Heart left ventricle (tissue), 16 donors: Measurements from ENCODE around the gene DDAH2. TPM values are rescaled to one million over a fixed set of nuclear protein-coding genes. Genes with fewer than 3 reads are reported as not detected.

Experiments
- ATAC-seq, 4 donors: fragments of 200-7000 bp; cut with Tn5 transposase; one replicate each; pipeline ENCODE4 v1.9.1; 2020 to 2022; ENCODE audit warnings: moderate library complexity in 4 of 4, mild to moderate bottlenecking in 3 of 4, moderate number of reproducible peaks in 1 of 4
- DNase-seq, 5 donors: peaks; one replicate each; pipeline ENCODE4 v3.0.0-alpha.2; 2020
- H3K27ac ChIP-seq, 12 donors: fragments of 200-600 bp; sonication (generic) in 4 of 12; one replicate each; pipeline versions ENCODE4 v1.5.0 to v1.8.0; 2016 to 2022; ENCODE audit warnings: mild to moderate bottlenecking in 2 of 12
- H3K27me3 ChIP-seq, 9 donors: fragments of 200-600 bp; sonication (generic) in 2 of 9; one replicate each; pipeline versions ENCODE4 v1.5.1 to v1.8.0; 2016 to 2022; ENCODE audit warnings: mild to moderate bottlenecking in 3 of 9
- H3K36me3 ChIP-seq, 9 donors: fragments of 200-600 bp; sonication (generic) in 2 of 9; one replicate each; pipeline versions ENCODE4 v1.5.0 to v1.8.0; 2018 to 2022; ENCODE audit warnings: mild to moderate bottlenecking in 2 of 9
- H3K4me1 ChIP-seq, 12 donors: fragments of 200-600 bp; sonication (generic) in 4 of 12; one replicate each; pipeline versions ENCODE4 v1.5.0 to v1.8.0; 2016 to 2022; ENCODE audit warnings: mild to moderate bottlenecking in 3 of 12
- H3K4me3 ChIP-seq, 12 donors: fragments of 200-600 bp; sonication (generic) in 4 of 12; one replicate each; pipeline versions ENCODE4 v1.5.0 to v1.8.0; 2017 to 2022; ENCODE audit warnings: mild to moderate bottlenecking in 9 of 12, moderate library complexity in 4 of 12
- H3K9me3 ChIP-seq, 12 donors: fragments of 200-600 bp; sonication (generic) in 4 of 12; one replicate each; pipeline versions ENCODE4 v1.5.0 to v1.8.0; 2016 to 2022; ENCODE audit warnings: mild to moderate bottlenecking in 1 of 12
- POLR2A ChIP-seq, 2 donors: fragments of 450-650 bp; IDR thresholded peaks; one replicate each; pipeline ENCODE4 v1.6.1; 2017; ENCODE audit warnings: antibody characterized with exemption in 2 of 2, mild to moderate bottlenecking in 2 of 2, moderate library complexity in 2 of 2
- WGBS, 4 donors: extraction: QIAGEN DNeasy Blood & Tissue Kit in 2 of 4; methylation state at CpG; one replicate each; pipeline versions ENCODE4 v1.1.5 to v1.1.7; 2013 to 2018; 5-methylcytosine and 5-hydroxymethylcytosine counted together
- intact Hi-C, 10 donors: fragments of 100-400 bp; cut with DNase I; formaldehyde crosslinking; loops; one replicate each; pipeline versions ENCODE4 v1.11.1 to v1.14.2; 2022
- polyA plus RNA-seq, 2 donors: library from polyadenylated mRNA; stranded (reverse); fragments of 200-250 nt; gene quantifications; one replicate each; pipeline ENCODE4 v1.2.3, GENCODE V29; 2013
- total RNA-seq, 9 donors: library from RNA; depleted of rRNA in 2 of 9; stranded (reverse); fragments of >200 nt in 2 of 9; fragmentation: NEBNext Ultra II Directional in 3 of 9; extraction: Animal tissue kit (Norgen Biotek cat#: 25700) in 3 of 9; gene quantifications; one replicate each; pipeline versions ENCODE4 v1.1.0 to v1.2.4, GENCODE V29; 2016 to 2023
- TF ChIP-seq, protein P1 (sequence below), 12 donors: fragments of 200-600 bp; sonication (generic) in 4 of 12; IDR thresholded peaks; one replicate each; pipeline versions ENCODE4 v1.5.0 to v1.8.0; 2018 to 2022; ENCODE audit warnings: antibody characterized with exemption in 12 of 12, mild to moderate bottlenecking in 5 of 12
- donor health status: ischemic (EF 13 %, LVEDD 7.1; RV severe dilation, severe dysfunction).
- donor health status: healthy with polysubstance abuse.
- donor health status: DM: no; HTN: yes; CAD: no.
- donor health status: DM: no; HTN: no; CAD: no.
- donor health status: ischemic (EF 25% LVEDD 6.9; RV normal size, moderate dysfunction).
- donor health status: ischemic (EF 25% LVEDD 5.7; RV mildly dilated, moderate dysfunction).
- donor health status: healthy.
- donor health status: DM: yes; HTN: yes; CAD: no.
- donor health status: ischemic (EF 35%, LVEDD 5.7; RV mildly dilated, moderate dysfunction).
- donor health status: nonischemic (EF 11% LVEDD 7.7; RV severe dilation, severe dysfunction).
- donor health status: DM: yes; HTN: yes; CAD: no.
- donor health status: PGD.
- donor health status: ischemic (EF 29% LVEDD 5.4; RV normal size, mild dysfunction).
- donor health status: nonischemic (EF 23%, LVEDD 6.1; RV moderate dilation, normal function).

The DDAH2 gene
- total and polyA plus RNA-seq, 11 donors: 42.3 to 80.5 (median 56.8) TPM

DNA sequence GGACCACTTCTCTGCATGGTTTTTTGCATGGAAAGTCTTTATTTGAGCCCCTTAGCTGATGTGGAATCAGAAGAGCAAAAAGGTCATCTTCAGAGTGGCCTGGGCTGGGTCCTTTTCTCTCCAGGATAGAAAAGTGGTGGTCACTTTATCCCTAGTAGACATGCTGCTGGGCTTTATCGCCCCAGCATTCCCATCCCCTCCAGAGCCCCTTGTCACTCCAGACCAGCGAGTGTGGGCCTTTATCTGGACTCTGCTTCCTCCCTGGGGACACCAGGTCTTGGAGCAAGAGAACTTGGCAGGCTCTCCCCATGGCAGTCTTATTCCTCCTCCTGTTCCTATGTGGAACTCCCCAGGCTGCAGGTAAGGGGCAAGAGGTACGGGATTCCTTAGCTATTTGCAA is 22.5 kb downstream of the DDAH2 start, which contains the start of gene LY6G6F:
Gene LY6G6F, plus strand, starts transcription at position 268 of the 400 bp plus-strand sequence. Its CDS starts 41 bp downstream, at position 309.
- DNase-seq (peak in 1 of 5 donors; percentile 15), ATAC-seq (no peak)
- intact Hi-C loops: no loop called here
- 8 to 31% (median 22%) methylated on average over 3 of the region's 3 CpGs for WGBS, 4 donors
- Histone ChIP-seq H3K36me3 (no peaks in the 10 kb centered on the region), H3K27ac (no peak within 1 kb of the TSS), H3K4me3 (no peak within 1 kb of the TSS), H3K4me1 (peaks cover 3 to 24% (median 11%) of the 10 kb centered on the region in 12 donors), H3K9me3 (no peaks in the 10 kb centered on the region), H3K27me3 (no peaks in the 10 kb centered on the region)
- TF ChIP-seq, protein P1, sequence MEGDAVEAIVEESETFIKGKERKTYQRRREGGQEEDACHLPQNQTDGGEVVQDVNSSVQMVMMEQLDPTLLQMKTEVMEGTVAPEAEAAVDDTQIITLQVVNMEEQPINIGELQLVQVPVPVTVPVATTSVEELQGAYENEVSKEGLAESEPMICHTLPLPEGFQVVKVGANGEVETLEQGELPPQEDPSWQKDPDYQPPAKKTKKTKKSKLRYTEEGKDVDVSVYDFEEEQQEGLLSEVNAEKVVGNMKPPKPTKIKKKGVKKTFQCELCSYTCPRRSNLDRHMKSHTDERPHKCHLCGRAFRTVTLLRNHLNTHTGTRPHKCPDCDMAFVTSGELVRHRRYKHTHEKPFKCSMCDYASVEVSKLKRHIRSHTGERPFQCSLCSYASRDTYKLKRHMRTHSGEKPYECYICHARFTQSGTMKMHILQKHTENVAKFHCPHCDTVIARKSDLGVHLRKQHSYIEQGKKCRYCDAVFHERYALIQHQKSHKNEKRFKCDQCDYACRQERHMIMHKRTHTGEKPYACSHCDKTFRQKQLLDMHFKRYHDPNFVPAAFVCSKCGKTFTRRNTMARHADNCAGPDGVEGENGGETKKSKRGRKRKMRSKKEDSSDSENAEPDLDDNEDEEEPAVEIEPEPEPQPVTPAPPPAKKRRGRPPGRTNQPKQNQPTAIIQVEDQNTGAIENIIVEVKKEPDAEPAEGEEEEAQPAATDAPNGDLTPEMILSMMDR (IDR thresholded peaks at IDR 0.05): no peak

DNA sequence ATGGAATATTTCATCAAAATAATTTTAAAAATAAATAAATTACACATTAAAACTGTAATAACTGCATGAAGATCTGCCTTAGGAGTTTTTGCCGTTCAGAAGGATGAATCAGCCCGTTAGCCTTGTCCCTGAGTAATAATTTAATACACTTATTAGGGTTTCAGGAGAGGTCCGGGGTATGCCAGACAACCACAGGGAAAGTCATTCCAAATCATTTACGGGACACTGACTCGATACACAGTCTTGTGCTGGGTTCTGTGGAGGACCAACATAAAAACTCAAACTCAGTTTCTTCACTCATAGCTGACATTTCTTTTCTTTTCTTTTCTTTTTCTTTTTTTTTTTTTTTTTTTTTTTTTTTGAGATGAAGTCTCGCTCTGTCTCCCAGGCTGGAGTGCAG is 23.2 kb downstream of the DDAH2 start:
- no peak for ATAC-seq
- no peak for TF ChIP-seq POLR2A (IDR thresholded peaks at IDR 0.05)
- TF ChIP-seq, protein P1 (IDR thresholded peaks at IDR 0.05): no peak
- WGBS, 4 donors: 90 to 94% (median 93%) methylated on average over 6 of the region's 6 CpGs
- peak in 1 of 5 donors; percentile 3 for DNase-seq
- H3K36me3 ChIP-seq: peaks cover 0 to 6% (median 2%) of the 10 kb centered on the region in 9 donors
- peaks cover 3 to 25% (median 18%) of the 10 kb centered on the region in 12 donors for H3K4me1 ChIP-seq
- intact Hi-C loops: no loop called here
- no peak overlapping the region for H3K4me3 ChIP-seq
- no peaks in the 10 kb centered on the region for H3K9me3 ChIP-seq
- H3K27ac ChIP-seq: no peak overlapping the region
- no peaks in the 10 kb centered on the region for H3K27me3 ChIP-seq

DNA sequence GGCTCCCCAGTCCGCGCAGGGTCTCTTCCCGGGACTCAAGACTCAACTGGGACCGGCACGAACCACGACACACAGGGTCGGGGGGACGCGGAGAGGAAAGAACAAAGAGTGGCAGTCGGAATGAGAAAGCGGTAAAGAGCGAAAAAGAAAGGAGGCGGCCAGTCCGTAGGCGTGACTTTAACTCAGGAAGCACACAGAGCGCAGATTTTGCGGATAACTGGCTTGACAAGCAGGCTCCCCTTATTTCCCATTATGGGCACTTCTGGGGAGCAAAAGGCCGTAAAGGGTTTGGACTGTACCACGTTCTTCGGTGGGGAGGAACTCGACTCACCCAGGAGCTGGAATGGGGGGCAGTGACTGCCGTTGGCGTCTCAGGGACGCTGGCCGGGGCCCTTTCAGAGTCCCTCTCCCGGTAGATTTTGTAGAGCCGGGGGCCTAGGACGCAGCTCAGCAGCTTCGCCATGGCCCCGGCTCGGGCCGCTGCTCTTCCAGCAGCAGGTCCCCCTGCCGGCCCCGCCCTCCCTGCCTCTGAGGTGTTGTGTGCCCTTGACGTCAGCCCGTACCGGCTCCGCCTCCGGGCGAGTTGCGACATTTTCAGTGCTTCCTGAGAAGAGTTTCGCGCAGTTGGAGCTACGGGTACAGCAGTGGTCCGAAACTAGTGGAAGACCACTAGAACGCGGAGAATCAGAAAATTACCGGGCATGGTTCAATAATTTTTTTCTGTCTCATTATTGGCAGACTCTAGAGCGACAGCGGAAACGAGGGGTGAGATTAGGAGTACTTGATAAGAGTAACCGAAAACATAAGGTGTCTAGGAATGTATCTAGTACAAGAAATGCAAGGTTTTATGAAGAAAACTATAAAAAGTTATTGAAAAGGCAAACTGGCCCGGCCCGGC is 26.0 kb downstream of the DDAH2 start, which contains the start of gene ABHD16A:
Gene ABHD16A, minus strand, starts transcription at position 506 of the 898 bp plus-strand sequence. Its CDS starts 43 bp downstream, at position 463.
- Histone ChIP-seq H3K4me1 (peaks cover 3 to 30% (median 21%) of the 10 kb centered on the region in 12 donors), H3K27ac (peak within 1 kb of the TSS; percentile 90 to 100 (median 98)), H3K36me3 (peaks cover 0 to 32% (median 25%) of the 10 kb centered on the region in 9 donors), H3K9me3 (no peaks in the 10 kb centered on the region), H3K27me3 (no peaks in the 10 kb centered on the region), H3K4me3 (peak within 1 kb of the TSS; percentile 58 to 99 (median 78))
- TF ChIP-seq, protein P1 (IDR thresholded peaks at IDR 0.05): peak in 2 of 12 donors; percentile 14 to 20
- peak; percentile 88 to 98 for TF ChIP-seq POLR2A (IDR thresholded peaks at IDR 0.05)
- ATAC-seq (peak; percentile 96 to 99 (median 98)), DNase-seq (peak; percentile 99 to 100 (median 99))
- intact Hi-C loops: loop anchor here in 4 of 10 donors (2.0 to 5.0 kb wide), 3 partner anchors 26 to 129 kb away; partner anchors contain the start of genes DDAH2 (in 2 of the 4) and CLIC1 (in 1 of the 4)
- 1 to 2% (median 1%) methylated on average over 38 to 54 of the region's 54 CpGs for WGBS, 4 donors

DNA sequence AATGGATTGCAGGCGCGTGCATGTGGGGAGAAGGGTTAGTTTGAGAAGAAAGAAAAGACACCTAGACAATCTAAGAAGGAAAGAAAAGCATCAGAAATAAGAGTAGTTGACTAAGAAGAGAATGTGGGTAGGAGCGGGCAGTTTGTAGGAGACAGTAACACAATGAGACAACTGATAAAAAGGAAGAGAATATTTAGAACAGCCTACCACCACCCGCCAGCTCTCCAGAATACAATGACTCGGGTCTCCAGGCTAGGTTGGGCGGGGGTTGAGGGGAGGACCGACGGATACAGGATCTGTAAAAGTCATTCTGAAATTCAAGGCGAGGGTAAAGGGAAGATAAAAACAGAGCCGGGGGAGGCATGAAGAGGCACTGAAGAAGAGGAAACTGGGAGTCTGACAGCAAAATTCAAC is 26.7 kb downstream of the DDAH2 start:
- intact Hi-C loops: loop anchor here in 4 of 10 donors (2.0 to 5.0 kb wide), 3 partner anchors 26 to 130 kb away; partner anchors contain the start of genes DDAH2 (in 2 of the 4) and CLIC1 (in 1 of the 4)
- H3K4me1 ChIP-seq: peaks cover 3 to 35% (median 21%) of the 10 kb centered on the region in 12 donors
- ATAC-seq: peak in 2 of 4 donors; percentile 24 to 29

More for the DNA sequence above, 26.7 kb downstream of the DDAH2 start:
- no peaks in the 10 kb centered on the region for H3K27me3 ChIP-seq
- WGBS, 4 donors: 0 to 1% (median 1%) methylated on average over 10 of the region's 10 CpGs
- DNase-seq: peak in 2 of 5 donors; percentile 27
- no peak for TF ChIP-seq POLR2A (IDR thresholded peaks at IDR 0.05)
- TF ChIP-seq, protein P1 (IDR thresholded peaks at IDR 0.05): no peak
- peak overlapping the region; percentile 58 to 99 (median 78) for H3K4me3 ChIP-seq
- H3K36me3 ChIP-seq: peaks cover 0 to 38% (median 31%) of the 10 kb centered on the region in 9 donors
- H3K9me3 ChIP-seq: no peaks in the 10 kb centered on the region
- H3K27ac ChIP-seq: peak overlapping the region; percentile 90 to 100 (median 98)
